ENCODE results near the gene SCRN2. TPM values are rescaled to one million over a fixed set of nuclear protein-coding genes. Genes with fewer than 3 reads are reported as not detected.

The SCRN2 gene
- total and polyA plus RNA-seq, 2 of the 13 experiments (the other 11 are each of a cell fraction or from before 2014, with no cell fraction given): 21.7 to 29.5 TPM

GRCh38 chr17:47831003-47831933 lies 9.8 kb downstream of the SCRN2 start, which contains the start of the genes LRRC46 and MRPL10 (continued):
- TF ChIP-seq ZNF570 (CRISPR knock-in tag; IDR thresholded peaks at IDR 0.05; ENCODE audit: borderline replicate concordance) (no peak), GATAD2A (CRISPR knock-in tag; IDR thresholded peaks at IDR 0.05) (peak; percentile 55; the same call in 1 of the 2 replicates), NFYC (CRISPR knock-in tag; IDR thresholded peaks at IDR 0.05) (peak; percentile 60), POLR2A (IDR thresholded peaks at IDR 0.05; ENCODE audit: insufficient read depth in 1 of 2, low read depth in 2 of 2, low read length in 2 of 2) (peak; percentile 96 to 98), RBM39 (IDR thresholded peaks at IDR 0.05; ENCODE audit: low read depth, low read length, poor library complexity, severe bottlenecking) (peak; percentile 87), ZNF746 (CRISPR knock-in tag; IDR thresholded peaks at IDR 0.05) (peak; percentile 79), SP4 (CRISPR knock-in tag; IDR thresholded peaks at IDR 0.05) (peak; percentile 74; the same call in 1 of the 2 replicates), ZNF7 (CRISPR knock-in tag; IDR thresholded peaks at IDR 0.05) (no peak), ZBTB33 (CRISPR knock-in tag; IDR thresholded peaks at IDR 0.05) (peak; percentile 57; the same call in 1 of the 2 replicates), U2AF1 (optimal IDR thresholded peaks at IDR 0.05; ENCODE audit: low read depth, low read length) (peak; percentile 20), HNF4A (CRISPR knock-in tag; IDR thresholded peaks at IDR 0.05) (no peak), RFXANK (CRISPR knock-in tag; IDR thresholded peaks at IDR 0.05) (peak; percentile 33; the same call in 1 of the 2 replicates), ZNF329 (CRISPR knock-in tag; IDR thresholded peaks at IDR 0.05; ENCODE audit: low read depth) (no peak; the same call in 1 of the 2 replicates), ZNF615 (CRISPR knock-in tag; IDR thresholded peaks at IDR 0.05; ENCODE audit: borderline replicate concordance) (peak; percentile 94; the same call in 1 of the 2 replicates), ZNF331 (CRISPR knock-in tag; IDR thresholded peaks at IDR 0.05) (peak; percentile 86), KAT8 (CRISPR knock-in tag; IDR thresholded peaks at IDR 0.05) (peak; percentile 99), HNRNPK (IDR thresholded peaks at IDR 0.05; ENCODE audit: low read depth, low read length, poor library complexity, severe bottlenecking) (peak; percentile 49), TBX2 (CRISPR knock-in tag; IDR thresholded peaks at IDR 0.05; ENCODE audit: borderline replicate concordance) (peak; percentile 50; the same call in 1 of the 2 replicates), ZNF749 (CRISPR knock-in tag; IDR thresholded peaks at IDR 0.05; ENCODE audit: borderline replicate concordance) (no peak), REXO4 (CRISPR knock-in tag; IDR thresholded peaks at IDR 0.05; ENCODE audit: borderline replicate concordance) (no peak), KLF15 (CRISPR knock-in tag; IDR thresholded peaks at IDR 0.05; ENCODE audit: borderline replicate concordance) (peak; percentile 62; the same call in 1 of the 2 replicates), SETDB1 (CRISPR knock-in tag; IDR thresholded peaks at IDR 0.05; ENCODE audit: borderline replicate concordance) (no peak)
- TF ChIP-seq, protein P1, sequence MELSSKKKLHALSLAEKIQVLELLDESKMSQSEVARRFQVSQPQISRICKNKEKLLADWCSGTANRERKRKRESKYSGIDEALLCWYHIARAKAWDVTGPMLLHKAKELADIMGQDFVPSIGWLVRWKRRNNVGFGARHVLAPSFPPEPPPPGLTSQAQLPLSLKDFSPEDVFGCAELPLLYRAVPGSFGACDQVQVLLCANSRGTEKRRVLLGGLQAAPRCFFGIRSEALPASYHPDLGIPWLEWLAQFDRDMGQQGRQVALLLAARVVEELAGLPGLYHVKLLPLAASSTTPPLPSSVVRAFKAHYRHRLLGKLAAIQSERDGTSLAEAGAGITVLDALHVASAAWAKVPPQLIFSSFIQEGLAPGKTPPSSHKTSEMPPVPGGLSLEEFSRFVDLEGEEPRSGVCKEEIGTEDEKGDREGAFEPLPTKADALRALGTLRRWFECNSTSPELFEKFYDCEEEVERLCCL (CRISPR knock-in tag; IDR thresholded peaks at IDR 0.05; ENCODE audit: borderline replicate concordance): 0 out of 2 replicates have a peak, but pooled peaks have one; percentile 41
- TF ChIP-seq, protein P2, sequence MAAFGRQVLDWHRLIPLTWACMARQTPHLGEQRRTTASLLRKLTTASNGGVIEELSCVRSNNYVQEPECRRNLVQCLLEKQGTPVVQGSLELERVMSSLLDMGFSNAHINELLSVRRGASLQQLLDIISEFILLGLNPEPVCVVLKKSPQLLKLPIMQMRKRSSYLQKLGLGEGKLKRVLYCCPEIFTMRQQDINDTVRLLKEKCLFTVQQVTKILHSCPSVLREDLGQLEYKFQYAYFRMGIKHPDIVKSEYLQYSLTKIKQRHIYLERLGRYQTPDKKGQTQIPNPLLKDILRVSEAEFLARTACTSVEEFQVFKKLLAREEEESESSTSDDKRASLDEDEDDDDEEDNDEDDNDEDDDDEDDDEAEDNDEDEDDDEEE (CRISPR knock-in tag; IDR thresholded peaks at IDR 0.05): peak; percentile 87

Data from HepG2 (cell line).